ENCODE results near the gene FIGNL2. TPM values are rescaled to one million over a fixed set of nuclear protein-coding genes. Genes with fewer than 3 reads are reported as not detected.

The FIGNL2 gene
- total and polyA plus RNA-seq, 2 of the 4 experiments (the other 2 are of a cell fraction), result under 0.01 to 0.12 TPM

DNA sequence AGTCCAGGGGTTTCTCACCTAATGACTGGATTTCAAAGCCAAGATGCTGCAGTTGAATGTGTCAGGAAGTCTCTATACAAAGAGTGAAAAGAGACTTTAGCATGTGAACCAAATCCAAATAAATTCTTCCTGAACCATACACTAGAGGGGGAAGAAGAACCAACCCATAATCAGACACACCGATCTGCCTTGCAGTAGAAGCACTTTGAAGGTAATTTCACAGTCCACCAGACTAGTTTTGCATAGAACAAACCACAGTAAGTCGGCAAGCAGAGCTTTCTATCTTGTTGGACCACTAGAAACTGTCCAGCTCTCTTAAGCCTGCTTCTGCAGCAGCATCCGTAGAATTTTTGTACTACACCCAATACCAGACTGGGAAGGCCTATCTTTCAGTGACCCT is 39.3 kb downstream of the FIGNL2 start (continued):
- no peak for TF ChIP-seq MAZ (IDR thresholded peaks at IDR 0.05; ENCODE audit: borderline replicate concordance, low read depth, low read length)
- no peak for TF ChIP-seq SMC3 (IDR thresholded peaks at IDR 0.05; ENCODE audit: low read depth, low read length)
- TF ChIP-seq USF2 (IDR thresholded peaks at IDR 0.05; ENCODE audit: low read depth, low read length), result no peak

DNA sequence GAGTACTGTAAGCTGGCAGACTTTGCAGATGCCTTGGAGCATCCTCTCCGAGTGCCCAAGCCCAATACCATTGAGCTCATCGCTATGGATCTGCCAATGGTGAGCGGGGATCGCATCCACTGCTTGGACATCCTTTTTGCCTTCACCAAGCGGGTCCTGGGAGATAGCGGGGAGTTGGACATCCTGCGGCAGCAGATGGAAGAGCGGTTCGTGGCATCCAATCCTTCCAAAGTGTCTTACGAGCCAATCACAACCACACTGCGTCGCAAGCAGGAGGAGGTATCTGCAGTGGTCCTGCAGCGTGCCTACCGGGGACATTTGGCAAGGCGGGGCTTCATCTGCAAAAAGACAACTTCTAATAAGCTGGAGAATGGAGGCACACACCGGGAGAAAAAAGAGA is 41.6 kb downstream of the FIGNL2 start:
- DNase-seq, result no peak
- Histone ChIP-seq H4K20me1 (ENCODE audit: insufficient read depth, low read length) (no peaks in the 10 kb centered on the region; the same call in 1 of the 2 replicates), H4K5ac (ENCODE audit: low read depth, low read length) (no peak overlapping the region), H3K27ac (ENCODE audit: insufficient read depth, low read length) (no peak overlapping the region), H3K4me3 (ENCODE audit: insufficient read depth, low read depth, low read length) (no peak overlapping the region), H3K4ac (ENCODE audit: low read depth, low read length) (no peak overlapping the region), H3K9me3 (ENCODE audit: control insufficient read depth, insufficient read depth, low read length) (no peaks in the 10 kb centered on the region), H2BK5ac (ENCODE audit: low read depth, low read length, poor library complexity, severe bottlenecking) (no peak overlapping the region), H4K8ac (ENCODE audit: low read depth in 2 of 2, low read length in 2 of 2) (no peak overlapping the region), H3K14ac (replicated peaks; ENCODE audit: low read depth, low read length) (no peak overlapping the region), H2AK5ac (ENCODE audit: low read depth, low read length) (no peak overlapping the region), H2BK20ac (ENCODE audit: low read depth, low read length) (no peak overlapping the region), H2BK15ac (ENCODE audit: low read depth, low read length) (no peak overlapping the region), H4K91ac (ENCODE audit: insufficient read depth, low read depth, low read length) (no peak overlapping the region), H3K23ac (ENCODE audit: low read depth, low read length) (no peak overlapping the region), H3K4me1 (ENCODE audit: control insufficient read depth, insufficient read depth, low read length) (no peaks in the 10 kb centered on the region), H3K36me3 (ENCODE audit: control insufficient read depth, insufficient read depth, low read length) (peaks cover 11% of the 10 kb centered on the region), H2AFZ (replicated peaks; ENCODE audit: low read length, poor library complexity) (no peak overlapping the region), H3K56ac (ENCODE audit: extremely low read depth, insufficient read depth, low read length) (no peak overlapping the region), H3K27me3 (ENCODE audit: control insufficient read depth, insufficient read depth, low read length) (no peaks in the 10 kb centered on the region), H2AK9ac (replicated peaks; ENCODE audit: low read depth, low read length, poor library complexity) (no peak overlapping the region), H3K18ac (ENCODE audit: low read depth, low read length) (no peak overlapping the region), H3K4me2 (ENCODE audit: low read depth, low read length) (no peak overlapping the region), H2BK120ac (ENCODE audit: low read depth, low read length) (no peak overlapping the region), H3K9ac (ENCODE audit: low read depth, low read length) (no peak overlapping the region), H3K79me1 (ENCODE audit: low read depth in 1 of 2, low read length in 2 of 2) (no peaks in the 10 kb centered on the region), H3K9me1 (ENCODE audit: insufficient read depth, low read length) (peaks cover 4% of the 10 kb centered on the region; the same call in 1 of the 2 replicates)
- ChIA-PET POLR2A (ENCODE audit: unreplicated experiment) (no interaction called here), CTCF (no interaction called here)
- in situ Hi-C loops (cut with MboI; ENCODE audit: low sequenced_read_pairs), result loop anchor here (10.0 kb wide), 1 partner anchor 272 kb away; no protein-coding TSS in a partner anchor
- TF ChIP-seq, protein P1, sequence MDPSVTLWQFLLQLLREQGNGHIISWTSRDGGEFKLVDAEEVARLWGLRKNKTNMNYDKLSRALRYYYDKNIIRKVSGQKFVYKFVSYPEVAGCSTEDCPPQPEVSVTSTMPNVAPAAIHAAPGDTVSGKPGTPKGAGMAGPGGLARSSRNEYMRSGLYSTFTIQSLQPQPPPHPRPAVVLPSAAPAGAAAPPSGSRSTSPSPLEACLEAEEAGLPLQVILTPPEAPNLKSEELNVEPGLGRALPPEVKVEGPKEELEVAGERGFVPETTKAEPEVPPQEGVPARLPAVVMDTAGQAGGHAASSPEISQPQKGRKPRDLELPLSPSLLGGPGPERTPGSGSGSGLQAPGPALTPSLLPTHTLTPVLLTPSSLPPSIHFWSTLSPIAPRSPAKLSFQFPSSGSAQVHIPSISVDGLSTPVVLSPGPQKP (IDR thresholded peaks at IDR 0.05; ENCODE audit: borderline replicate concordance, low read depth, low read length), result no peak
- no peak for TF ChIP-seq NFE2L2 (IDR thresholded peaks at IDR 0.05; ENCODE audit: low read depth, low read length)
- no peak for TF ChIP-seq SMC3 (IDR thresholded peaks at IDR 0.05; ENCODE audit: low read depth, low read length)
- TF ChIP-seq CTCF (conservative IDR thresholded peaks at IDR 0.05; ENCODE audit: low read depth, low read length), result no peak
- intact Hi-C loops (cut with micrococcal nuclease), result no loop called here
- WGBS, 2 experiments (ENCODE audit: extremely low coverage in 2 of 2, insufficient read length in 1 of 2), result 100% methylated on average over 4 of the region's 16 CpGs; no CpG with 5 or more reads in 1 of the 2 experiments
- no peak for ATAC-seq (ENCODE audit: low read depth)
- dilution Hi-C loops (cut with HindIII; ENCODE audit: low sequenced_read_pairs, unreplicated experiment), result no loop called here
- BruUV-seq (replicated peaks), result no TSS peak

Data from IMR-90 (cell line).